Lung (tissue), 12 donors: ENCODE data around the gene PANX2. TPM values are rescaled to one million over a fixed set of nuclear protein-coding genes. Genes with fewer than 3 reads are reported as not detected.

Experiments
- ATAC-seq: fragments of 200-7000 bp; cut with Tn5 transposase; one replicate; pipeline ENCODE4 v1.9.1; 2020; ENCODE audit warnings: moderate number of reproducible peaks; ENCODE audit not compliant: insufficient read depth, low FRiP score
- DNase-seq, 3 donors: peaks; one replicate each; pipeline ENCODE4 v3.0.0-alpha.2; 2013 to 2017
- H3K27ac ChIP-seq, 2 donors: one replicate each; pipeline ENCODE4 v1.5.1; 2013; ENCODE audit warnings: mild to moderate bottlenecking in 2 of 2, moderate library complexity in 2 of 2, control low read depth in 1 of 2, inconsistent platforms in 1 of 2, low read depth in 1 of 2, low read length in 1 of 2
- H3K27me3 ChIP-seq, 3 donors: one replicate each; pipeline ENCODE4 v1.5.1; 2013; ENCODE audit warnings: low read length in 2 of 3; ENCODE audit not compliant: control insufficient read depth in 3 of 3, insufficient read depth in 3 of 3
- H3K36me3 ChIP-seq, 4 donors: one replicate each; pipeline ENCODE4 v1.5.1; 2013; ENCODE audit warnings: low read length in 4 of 4, mild to moderate bottlenecking in 1 of 4, moderate library complexity in 1 of 4; ENCODE audit not compliant: control insufficient read depth in 4 of 4, insufficient read depth in 4 of 4
- H3K4me1 ChIP-seq, 5 donors: one replicate each; pipeline ENCODE4 v1.5.1; 2013; ENCODE audit warnings: low read length in 5 of 5, mild to moderate bottlenecking in 2 of 5, moderate library complexity in 1 of 5; ENCODE audit not compliant: control insufficient read depth in 5 of 5, insufficient read depth in 5 of 5
- H3K4me3 ChIP-seq: one replicate; pipeline ENCODE4 v1.5.1; 2013; ENCODE audit warnings: mild to moderate bottlenecking, control low read depth, moderate library complexity
- H3K9ac ChIP-seq, 2 donors: one replicate each; pipeline ENCODE4 v1.5.1; 2013; ENCODE audit warnings: low read length in 2 of 2, control low read depth in 1 of 2; ENCODE audit not compliant: insufficient read depth in 1 of 2
- H3K9me3 ChIP-seq, 4 donors: one replicate each; pipeline ENCODE4 v1.5.1; 2013; ENCODE audit warnings: low read length in 3 of 4, mild to moderate bottlenecking in 1 of 4, moderate library complexity in 1 of 4; ENCODE audit not compliant: control insufficient read depth in 4 of 4, insufficient read depth in 3 of 4
- CTCF ChIP-seq: IDR thresholded peaks from 2 replicates; pipeline ENCODE4 v1.5.1; 2012; ENCODE audit warnings: mild to moderate bottlenecking; ENCODE audit errors: control extremely low read depth, extremely low read depth
- WGBS, 2 donors: extraction: QIAGEN DNeasy Blood & Tissue Kit; methylation state at CpG; one replicate each; pipeline ENCODE4 v1.1.7; 2013; 5-methylcytosine and 5-hydroxymethylcytosine counted together
- polyA plus RNA-seq, 2 donors: library from polyadenylated mRNA; stranded (reverse); fragments of 200-250 nt; gene quantifications; one replicate each; pipeline ENCODE4 v1.2.1, GENCODE V29; 2013
- total RNA-seq, 2 donors: library from RNA; depleted of rRNA in 1 of 2; stranded (reverse); fragments of >200 nt in 1 of 2; gene quantifications; one replicate each; pipeline ENCODE4 v1.2.1, GENCODE V29; 2014 to 2021
- donor health status: control.
- donor health status: control.
- donor health status: Bipolar disorder and iron deficiency.
- donor health status: healthy.
- donor health status: DM: yes; HTN: yes; CAD: no.

The PANX2 gene
- total and polyA plus RNA-seq, 4 donors: 1.00 to 3.9 (median 2.6) TPM

GRCh38 chr22:50169181-50169759, 1.3 kb upstream of the PANX2 start:
- H3K9ac ChIP-seq: no peak overlapping the region
- peak in 1 of 3 donors; percentile 13 for DNase-seq
- H3K27ac ChIP-seq: no peak overlapping the region
- H3K36me3 ChIP-seq: no peaks in the 10 kb centered on the region
- H3K4me1 ChIP-seq: peaks cover 0 to 5% (median 0%) of the 10 kb centered on the region in 5 donors
- 14 to 15% methylated on average over 30 to 36 of the region's 36 CpGs for WGBS, 2 donors
- H3K4me3 ChIP-seq: no peak overlapping the region
- no peak for ATAC-seq
- no peaks in the 10 kb centered on the region for H3K9me3 ChIP-seq
- no peak for TF ChIP-seq CTCF
- peaks cover 0 to 15% (median 5%) of the 10 kb centered on the region in 3 donors for H3K27me3 ChIP-seq

GRCh38 chr22:50169774-50170341, 673 bp upstream of the PANX2 start:
- Histone ChIP-seq H3K9ac (no peak overlapping the region), H3K27ac (no peak overlapping the region)

GRCh38 chr22:50171319-50171964, 911 bp downstream of the PANX2 start:
- Histone ChIP-seq H3K9ac (no peak overlapping the region), H3K4me1 (peaks cover 0 to 5% (median 0%) of the 10 kb centered on the region in 5 donors), H3K4me3 (no peak overlapping the region), H3K27me3 (peaks cover 0 to 11% (median 5%) of the 10 kb centered on the region in 3 donors), H3K9me3 (no peaks in the 10 kb centered on the region), H3K27ac (no peak overlapping the region), H3K36me3 (no peaks in the 10 kb centered on the region)
- WGBS, 2 donors: 73 to 83% methylated on average over 15 of the region's 15 CpGs
- DNase-seq (no peak), ATAC-seq (no peak)
- TF ChIP-seq CTCF: no peak

More at GRCh38 chr22:50169774-50170341, 673 bp upstream of the PANX2 start:
- no peak for TF ChIP-seq CTCF
- H3K36me3 ChIP-seq: no peaks in the 10 kb centered on the region
- peaks cover 0 to 5% (median 0%) of the 10 kb centered on the region in 5 donors for H3K4me1 ChIP-seq
- no peak for DNase-seq
- peak overlapping the region; percentile 16 for H3K4me3 ChIP-seq
- H3K9me3 ChIP-seq: no peaks in the 10 kb centered on the region
- no peak for ATAC-seq
- peaks cover 0 to 15% (median 5%) of the 10 kb centered on the region in 3 donors for H3K27me3 ChIP-seq
- WGBS, 2 donors: 1% methylated on average over 25 to 69 of the region's 70 CpGs
